ENCODE data around the gene MED13L. TPM values are rescaled to one million over a fixed set of nuclear protein-coding genes. Genes with fewer than 3 reads are reported as not detected.

MED13L gene
- total RNA-seq, 4 donors from 2014 or later, result 173 to 222 (median 192) TPM

GRCh38 chr12:116278667-116279066 is 1.2 kb upstream of the MED13L start:
- Histone ChIP-seq H3K4me3 (no peak overlapping the region), H3K36me3 (no peaks in the 10 kb centered on the region), H3K27ac (peak overlapping the region in 1 of 4 donors; percentile 96), H3K4me1 (peaks cover 0 to 31% (median 0%) of the 10 kb centered on the region in 3 donors), H3K9me3 (no peaks in the 10 kb centered on the region), H3K27me3 (no peaks in the 10 kb centered on the region)
- no peak for ATAC-seq
- TF ChIP-seq EP300 (IDR thresholded peaks at IDR 0.05), result no peak
- TF ChIP-seq CTCF (IDR thresholded peaks at IDR 0.05), result no peak
- no peak for TF ChIP-seq POLR2A (IDR thresholded peaks at IDR 0.05)
- TF ChIP-seq POLR2AphosphoS5 (IDR thresholded peaks at IDR 0.05), result no peak
- 76 to 85% methylated on average over 6 to 10 of the region's 10 CpGs for WGBS, 2 donors (ENCODE audit: low coverage in 1 of 2)

GRCh38 chr12:116278279-116278626 is 760 bp upstream of the MED13L start:
- Histone ChIP-seq H3K27me3 (no peaks in the 10 kb centered on the region), H3K9me3 (no peaks in the 10 kb centered on the region), H3K27ac (peak overlapping the region in 3 of 4 donors; percentile 95 to 97 (median 96)), H3K4me1 (peaks cover 0 to 35% (median 1%) of the 10 kb centered on the region in 3 donors), H3K36me3 (no peaks in the 10 kb centered on the region), H3K4me3 (peak overlapping the region; percentile 36 to 85)
- 25 to 42% methylated on average over 6 to 8 of the region's 8 CpGs for WGBS, 2 donors (ENCODE audit: low coverage in 1 of 2)
- TF ChIP-seq POLR2A (IDR thresholded peaks at IDR 0.05) (no peak), POLR2AphosphoS5 (IDR thresholded peaks at IDR 0.05) (no peak), EP300 (IDR thresholded peaks at IDR 0.05) (no peak), CTCF (IDR thresholded peaks at IDR 0.05) (no peak)
- no peak for ATAC-seq

DNA sequence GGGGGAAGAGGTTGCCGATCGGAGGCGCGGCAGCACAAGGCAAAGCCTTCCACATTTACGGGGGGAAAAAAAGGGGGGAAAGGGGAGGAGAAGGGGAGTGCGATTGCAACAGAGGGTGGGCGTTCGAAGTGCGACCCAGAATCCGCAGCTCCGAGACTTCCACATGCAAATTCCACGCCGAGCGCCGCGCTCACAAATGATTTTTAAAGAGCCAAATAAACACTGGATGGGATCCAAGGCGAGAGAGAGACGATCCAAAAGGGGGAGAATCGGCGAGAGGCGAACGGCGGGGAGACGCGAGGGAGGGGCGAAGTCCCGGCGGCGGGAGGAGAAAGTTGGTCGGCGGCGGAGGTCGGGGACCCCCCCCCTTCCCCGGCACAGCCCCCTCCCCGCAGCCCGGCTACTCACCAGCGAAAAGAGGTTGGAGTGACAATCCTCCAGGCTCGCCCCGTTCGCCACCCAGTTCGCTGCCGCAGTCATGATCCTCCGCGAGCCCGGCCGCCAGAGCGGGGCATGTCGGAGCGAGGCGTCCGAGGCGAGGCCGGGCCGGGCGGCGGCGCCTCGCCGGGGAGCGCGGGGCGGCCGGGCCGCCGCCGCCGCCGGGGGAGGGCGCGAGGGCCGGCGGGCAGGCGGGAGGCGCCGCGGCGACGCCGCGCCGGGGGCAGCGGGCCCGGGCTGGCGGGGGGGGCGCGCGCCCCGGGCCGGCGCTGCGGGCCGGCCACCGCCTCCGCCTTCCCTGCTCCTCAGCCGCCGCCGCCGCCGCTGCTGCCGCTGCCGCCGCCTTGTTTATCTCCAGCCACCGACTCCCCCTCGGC is 634 bp downstream of the MED13L start:
- Histone ChIP-seq H3K4me1 (peaks cover 0 to 49% (median 13%) of the 10 kb centered on the region in 3 donors), H3K9me3 (no peaks in the 10 kb centered on the region), H3K27ac (peak overlapping the region; percentile 67 to 97 (median 96)), H3K4me3 (peak overlapping the region; percentile 66 to 85), H3K36me3 (no peaks in the 10 kb centered on the region), H3K27me3 (no peaks in the 10 kb centered on the region)
- TF ChIP-seq POLR2AphosphoS5 (IDR thresholded peaks at IDR 0.05) (peak; percentile 33), CTCF (IDR thresholded peaks at IDR 0.05) (peak in 1 of 4 experiments; percentile 23), POLR2A (IDR thresholded peaks at IDR 0.05) (peak in 1 of 2 donors; percentile 19), EP300 (IDR thresholded peaks at IDR 0.05) (no peak)
- ATAC-seq, result peak; percentile 23
- WGBS, 2 donors (ENCODE audit: low coverage in 1 of 2), result 0 to 1% methylated on average over 28 of the region's 104 CpGs

GRCh38 chr12:116274551-116275375 is 2.7 kb downstream of the MED13L start:
- ATAC-seq, result no peak
- Histone ChIP-seq H3K4me3 (peak overlapping the region in 1 of 2 donors; percentile 85), H3K9me3 (no peaks in the 10 kb centered on the region), H3K36me3 (no peaks in the 10 kb centered on the region), H3K27me3 (no peaks in the 10 kb centered on the region), H3K4me1 (peaks cover 0 to 59% (median 16%) of the 10 kb centered on the region in 3 donors), H3K27ac (no peak overlapping the region)
- TF ChIP-seq EP300 (IDR thresholded peaks at IDR 0.05) (no peak), CTCF (IDR thresholded peaks at IDR 0.05) (no peak), POLR2AphosphoS5 (IDR thresholded peaks at IDR 0.05) (no peak), POLR2A (IDR thresholded peaks at IDR 0.05) (no peak)
- WGBS, 2 donors (ENCODE audit: low coverage in 1 of 2), result 33 to 48% methylated on average over 5 of the region's 5 CpGs
